NCI-H82 treated with DMSO at 0.1 percent for 48 hours (cell line): ENCODE results near the gene CPSF3.

Experiments used
- DNase-seq: peaks from one replicate; lab custom pipeline; 2025; ENCODE audit not compliant: unreplicated experiment; lab: John Stamatoyannopoulos, UW

Gene CPSF3

DNA sequence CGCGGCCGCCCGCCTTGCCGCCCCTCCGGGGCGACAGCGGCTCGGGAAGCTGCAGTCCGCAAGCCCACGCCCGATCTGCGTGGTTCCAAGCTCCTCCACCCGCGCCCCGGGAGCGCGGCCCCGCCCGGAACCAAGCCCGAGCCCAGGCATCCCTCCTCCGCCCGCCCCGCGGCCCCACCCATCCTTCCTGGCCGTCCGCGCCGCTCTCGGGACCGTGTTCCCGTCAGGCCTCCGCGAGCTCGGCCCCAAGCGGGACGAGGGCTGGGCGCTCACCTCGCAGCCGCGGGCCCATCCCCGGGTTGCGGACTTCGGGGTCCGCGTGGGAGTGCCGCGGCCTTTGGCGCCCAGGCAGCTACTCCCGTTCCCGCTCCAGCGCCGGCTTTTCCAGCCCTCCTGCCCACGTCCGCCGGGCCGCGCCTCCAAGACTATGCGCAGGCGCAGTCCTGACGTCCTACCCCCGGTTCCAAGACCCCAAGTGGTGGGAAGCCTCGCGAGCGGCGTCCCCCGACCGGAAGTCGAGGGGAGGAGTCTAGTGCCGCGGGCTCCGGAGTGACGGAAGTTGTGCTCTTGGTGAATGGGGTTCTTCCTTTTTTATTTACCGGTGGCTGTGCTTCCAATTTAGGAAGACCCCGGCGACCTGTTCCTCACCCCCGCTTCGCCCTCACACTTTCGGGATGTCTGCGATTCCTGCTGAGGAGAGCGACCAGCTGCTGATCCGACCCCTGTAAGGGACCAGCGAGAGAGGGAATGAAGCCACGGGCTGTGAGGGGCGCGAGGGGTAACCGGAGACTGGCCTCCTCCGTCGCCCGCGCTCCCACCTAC lies at the start of gene CPSF3, which contains the start of gene ITGB1BP1:
CPSF3 (plus strand) TSS at position 555 of the 822 bp plus-strand sequence; CDS start at position 675, 120 bp downstream.
ITGB1BP1 (minus strand) TSS at position 429 of the 822 bp plus-strand sequence. CDS start 4,831 bp downstream, outside the sequence.
- DNase-seq, result peak; percentile 96

- no peak for DNase-seq
Observed at GRCh38 chr2:9374071-9374730, 49.3 kb upstream of the CPSF3 start.

- no peak for DNase-seq
Observed at GRCh38 chr2:9375857-9376428, 47.5 kb upstream of the CPSF3 start.

- no peak for DNase-seq
Observed at GRCh38 chr2:9377461-9378097, 45.9 kb upstream of the CPSF3 start.

- peak; percentile 19 for DNase-seq
Observed at GRCh38 chr2:9378433-9379390, 44.7 kb upstream of the CPSF3 start.

- DNase-seq, result no peak
Observed at GRCh38 chr2:9379391-9379755, 44.1 kb upstream of the CPSF3 start.

- DNase-seq, result peak; percentile 62
Observed at GRCh38 chr2:9380702-9381628, 42.5 kb upstream of the CPSF3 start.

DNA sequence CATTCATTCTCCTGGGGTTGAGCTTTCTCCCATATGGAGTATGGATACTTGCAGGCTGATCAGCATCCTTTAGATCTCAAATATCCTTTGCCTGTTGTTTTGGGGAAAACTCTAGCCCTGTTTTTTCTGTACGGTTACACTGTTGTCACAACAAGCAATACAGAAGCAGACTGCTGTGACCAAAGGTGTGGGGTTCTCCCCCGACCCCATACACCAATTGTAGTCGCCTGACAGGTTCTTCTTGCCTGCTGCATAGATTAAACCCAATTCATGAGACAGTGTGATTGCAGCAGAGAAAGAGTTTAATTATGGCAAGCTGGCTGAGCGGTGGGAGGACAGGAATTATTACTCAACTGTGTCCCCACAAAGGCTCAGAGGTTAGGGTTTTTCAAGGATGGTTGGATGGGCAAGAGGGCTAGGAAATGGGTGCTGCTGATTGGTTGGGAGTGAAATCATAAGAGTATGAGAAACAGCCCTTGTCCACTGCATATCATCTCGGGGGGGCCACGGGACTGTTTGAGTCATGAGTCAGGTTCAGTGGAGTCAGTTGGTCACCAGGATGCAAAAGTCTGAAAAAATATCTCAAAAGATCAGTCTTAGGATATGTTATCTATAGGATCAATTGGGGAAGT lies 40.7 kb upstream of the CPSF3 start:
- no peak for DNase-seq

- no peak for DNase-seq
Observed at GRCh38 chr2:9384521-9384920, 38.9 kb upstream of the CPSF3 start.

- no peak for DNase-seq
Observed at GRCh38 chr2:9385841-9386240, 37.6 kb upstream of the CPSF3 start.

GRCh38 chr2:9388199-9388681 lies 35.2 kb upstream of the CPSF3 start:
- DNase-seq, result no peak

- DNase-seq, result no peak
Observed at GRCh38 chr2:9388950-9389911, 34.2 kb upstream of the CPSF3 start.

DNA sequence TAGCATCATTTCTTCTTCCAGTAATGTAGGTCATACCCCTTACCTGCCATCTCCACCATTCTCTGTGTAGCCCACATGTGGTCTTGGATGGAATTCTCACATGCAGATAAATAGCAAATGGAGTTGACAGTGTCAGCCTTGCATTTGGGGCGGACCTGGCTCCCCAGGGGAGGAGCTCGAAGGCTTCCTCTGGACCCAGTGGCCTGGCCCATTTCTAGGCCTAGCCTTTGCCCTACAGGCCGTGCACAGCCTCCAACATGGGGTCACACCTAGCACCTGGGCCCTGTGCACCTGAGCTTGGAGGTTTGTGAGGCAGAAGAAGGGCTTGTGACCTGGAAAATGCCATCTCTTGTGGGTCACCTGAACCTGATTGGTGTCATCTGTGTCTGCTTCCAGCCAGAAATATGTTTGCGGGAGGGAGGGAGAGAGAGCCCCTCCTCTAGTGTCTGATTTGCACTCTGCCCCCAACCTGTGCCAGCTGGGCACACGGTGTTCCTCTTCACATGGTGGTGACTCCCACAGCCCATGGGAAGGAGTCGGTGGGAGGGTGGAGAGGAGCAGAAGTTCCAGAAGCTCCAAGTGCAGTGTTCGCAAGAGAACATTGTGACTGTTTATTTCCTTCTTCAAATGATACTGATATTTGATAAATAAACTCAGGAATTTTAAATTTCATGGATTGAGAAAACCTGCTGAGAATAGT lies 33.2 kb upstream of the CPSF3 start:
- DNase-seq, result no peak

DNA sequence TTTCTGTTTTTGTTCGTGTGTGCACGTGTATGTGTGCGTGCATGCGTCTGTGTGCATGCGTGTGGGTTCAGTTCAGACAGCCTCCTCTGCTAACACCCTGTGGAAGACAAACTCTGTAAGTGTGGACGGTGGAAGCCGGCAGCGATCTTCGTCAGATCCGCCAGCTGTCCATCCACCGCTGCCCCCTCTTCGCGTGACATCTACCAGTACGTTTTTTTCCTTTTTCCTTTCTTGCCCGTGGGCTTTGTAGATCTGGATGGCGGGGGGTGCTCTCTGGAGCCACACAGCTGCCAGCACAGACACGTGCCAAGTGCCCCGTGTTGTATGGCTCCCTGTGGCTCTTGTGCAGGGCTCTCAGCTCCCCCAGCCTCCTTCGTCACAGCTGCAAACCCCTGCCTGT lies 32.5 kb upstream of the CPSF3 start:
- DNase-seq, result no peak

DNA sequence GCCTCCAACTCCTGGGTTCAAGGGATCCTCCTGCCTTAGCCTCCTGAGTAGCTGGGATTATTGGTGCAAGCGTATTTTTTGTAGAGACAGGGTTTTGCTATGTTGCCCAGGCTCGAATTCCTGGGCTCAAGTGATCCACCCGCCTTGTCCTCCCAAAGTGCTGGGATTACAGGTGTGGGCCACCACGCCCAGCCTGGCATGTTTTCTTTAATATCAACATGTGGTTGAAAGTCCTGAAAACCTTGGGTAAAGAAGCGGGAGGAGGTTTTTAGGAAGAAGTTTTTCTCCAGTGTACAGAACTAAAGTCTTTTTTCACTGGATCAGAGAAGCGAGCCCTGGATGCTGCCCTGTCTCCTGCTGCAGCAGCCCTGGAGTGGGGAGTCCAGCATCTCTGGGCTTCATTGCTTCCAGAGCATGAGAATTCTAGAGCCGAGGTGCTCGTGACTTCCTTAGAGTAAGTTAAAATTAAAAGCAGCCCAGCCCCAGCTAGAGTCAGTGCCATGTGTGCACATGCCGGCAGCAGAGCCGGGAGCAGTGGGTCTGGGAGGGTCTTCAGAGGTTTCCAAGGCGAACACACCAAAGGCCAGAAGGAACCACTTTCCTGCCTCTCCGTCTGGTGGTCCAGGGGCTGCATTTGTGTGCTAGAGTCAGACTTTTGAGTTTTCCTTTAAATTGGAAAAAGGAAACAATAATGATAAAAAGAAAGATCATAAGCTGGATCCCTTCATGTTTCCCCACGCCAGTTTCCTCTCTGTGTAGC lies 31.3 kb upstream of the CPSF3 start:
- no peak for DNase-seq
